Keratinocyte (primary cell): ENCODE results near the gene RAI2.

Source experiments
- CTCF ChIP-seq, 3 experiments: IDR thresholded peaks in 1 of 3; conservative IDR thresholded peaks in 1 of 3; optimal IDR thresholded peaks in 1 of 3; 2 replicates in 2 of 3; 3 replicates in 1 of 3; pipeline versions ENCODE3 to v1.5.1; 2011; ENCODE audit warnings: low read length in 3 of 3, mild to moderate bottlenecking in 3 of 3, moderate library complexity in 2 of 3, control low read depth in 1 of 3, inconsistent platforms in 1 of 3; ENCODE audit not compliant: insufficient read depth in 2 of 3; ENCODE audit errors: extremely low read depth in 1 of 3
- EZH2 ChIP-seq: IDR thresholded peaks from one replicate; pipeline ENCODE4 v1.6.1; 2012; ENCODE audit warnings: inconsistent platforms, mild to moderate bottlenecking, low read length, moderate library complexity

DNA sequence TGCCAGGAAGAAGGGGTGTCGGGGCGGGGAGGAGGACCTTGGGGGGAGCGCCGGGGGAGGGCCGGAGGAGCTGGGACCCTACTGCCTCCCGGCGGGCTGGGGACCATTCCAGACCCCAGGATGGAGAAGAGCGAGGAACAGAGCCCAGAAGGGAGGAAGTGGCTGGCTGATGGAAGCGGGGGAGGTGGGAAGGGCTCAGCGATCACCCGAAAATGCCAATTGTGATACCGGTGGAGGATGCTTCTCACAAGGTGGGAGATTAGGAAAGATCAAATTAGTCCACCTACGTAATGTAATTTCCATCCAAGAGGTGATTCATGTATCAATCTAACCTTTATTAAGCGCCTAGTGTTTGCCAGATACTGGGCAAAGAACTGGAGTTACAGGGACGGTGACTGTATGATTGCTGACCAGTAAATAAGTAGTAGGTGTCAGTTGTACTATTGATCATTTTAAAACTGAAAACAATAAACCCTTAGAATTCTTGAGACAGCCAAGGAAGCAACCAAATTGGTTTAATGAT, 452 bp upstream of the RAI2 start:
- TF ChIP-seq CTCF (optimal IDR thresholded peaks at IDR 0.05 in 1 of 3, IDR thresholded peaks at IDR 0.05 in 1 of 3, conservative IDR thresholded peaks at IDR 0.05 in 1 of 3; ENCODE audit: extremely low read depth in 1 of 3, insufficient read depth in 2 of 3, low read length in 3 of 3): no peak
- peak; percentile 80 for TF ChIP-seq EZH2
